Left ventricle myocardium inferior (tissue), 1 donor: Measurements from ENCODE around the gene XXYLT1. TPM values are rescaled to one million over a fixed set of nuclear protein-coding genes. Genes with fewer than 3 reads are reported as not detected.

ENCODE experiments used
- DNase-seq: peaks from one replicate; pipeline ENCODE4 v3.0.0-alpha.2; 2020
- H3K27ac ChIP-seq: fragments of 200-600 bp; replicated peaks from 2 replicates; pipeline ENCODE4 v1.8.0; 2021
- H3K27me3 ChIP-seq: fragments of 200-600 bp; 2 replicates; pipeline ENCODE4 v1.8.0; 2021; ENCODE audit warnings: low read depth
- H3K36me3 ChIP-seq: fragments of 200-600 bp; 2 replicates; pipeline ENCODE4 v1.8.0; 2021
- H3K4me1 ChIP-seq: fragments of 200-600 bp; 2 replicates; pipeline ENCODE4 v1.8.0; 2021
- H3K4me3 ChIP-seq: fragments of 200-600 bp; 2 replicates; pipeline ENCODE4 v1.8.0; 2021; ENCODE audit warnings: mild to moderate bottlenecking, moderate library complexity
- H3K9me3 ChIP-seq: fragments of 200-600 bp; replicated peaks from 2 replicates; pipeline ENCODE4 v1.8.0; 2021
- intact Hi-C: fragments of 100-400 bp; cut with micrococcal nuclease; formaldehyde crosslinking; loops from one replicate; pipeline ENCODE4 v1.11.0; 2022
- total RNA-seq: library from RNA; stranded (reverse); fragmentation: NEBNext Ultra II Directional; extraction: Animal tissue kit (Norgen Biotek cat#: 25700); gene quantifications from one replicate; pipeline ENCODE4 v1.2.1, GENCODE V29; 2021
- TF ChIP-seq, protein P1 (sequence below): fragments of 200-600 bp; IDR thresholded peaks from 2 replicates; pipeline ENCODE4 v1.8.0; 2021; ENCODE audit warnings: antibody characterized with exemption, mild to moderate bottlenecking, borderline replicate concordance
- donor health status: DM: no; HTN: yes; CAD: no; lungs with severe emphysema.

The XXYLT1 gene
- total RNA-seq, 1 donor from 2014 or later = 2.3 TPM

- Histone ChIP-seq H3K4me1 (peaks cover 41% of the 10 kb centered on the region), H3K27me3 (no peaks in the 10 kb centered on the region), H3K9me3 (no peaks in the 10 kb centered on the region), H3K36me3 (no peaks in the 10 kb centered on the region), H3K4me3 (peak overlapping the region; percentile 1), H3K27ac (peak overlapping the region; percentile 63)
- intact Hi-C loops = no loop called here
- TF ChIP-seq, protein P1, sequence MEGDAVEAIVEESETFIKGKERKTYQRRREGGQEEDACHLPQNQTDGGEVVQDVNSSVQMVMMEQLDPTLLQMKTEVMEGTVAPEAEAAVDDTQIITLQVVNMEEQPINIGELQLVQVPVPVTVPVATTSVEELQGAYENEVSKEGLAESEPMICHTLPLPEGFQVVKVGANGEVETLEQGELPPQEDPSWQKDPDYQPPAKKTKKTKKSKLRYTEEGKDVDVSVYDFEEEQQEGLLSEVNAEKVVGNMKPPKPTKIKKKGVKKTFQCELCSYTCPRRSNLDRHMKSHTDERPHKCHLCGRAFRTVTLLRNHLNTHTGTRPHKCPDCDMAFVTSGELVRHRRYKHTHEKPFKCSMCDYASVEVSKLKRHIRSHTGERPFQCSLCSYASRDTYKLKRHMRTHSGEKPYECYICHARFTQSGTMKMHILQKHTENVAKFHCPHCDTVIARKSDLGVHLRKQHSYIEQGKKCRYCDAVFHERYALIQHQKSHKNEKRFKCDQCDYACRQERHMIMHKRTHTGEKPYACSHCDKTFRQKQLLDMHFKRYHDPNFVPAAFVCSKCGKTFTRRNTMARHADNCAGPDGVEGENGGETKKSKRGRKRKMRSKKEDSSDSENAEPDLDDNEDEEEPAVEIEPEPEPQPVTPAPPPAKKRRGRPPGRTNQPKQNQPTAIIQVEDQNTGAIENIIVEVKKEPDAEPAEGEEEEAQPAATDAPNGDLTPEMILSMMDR = no peak
- no peak for DNase-seq
Observed at GRCh38 chr3:195171093-195171873, 99.7 kb downstream of the XXYLT1 start.

DNA sequence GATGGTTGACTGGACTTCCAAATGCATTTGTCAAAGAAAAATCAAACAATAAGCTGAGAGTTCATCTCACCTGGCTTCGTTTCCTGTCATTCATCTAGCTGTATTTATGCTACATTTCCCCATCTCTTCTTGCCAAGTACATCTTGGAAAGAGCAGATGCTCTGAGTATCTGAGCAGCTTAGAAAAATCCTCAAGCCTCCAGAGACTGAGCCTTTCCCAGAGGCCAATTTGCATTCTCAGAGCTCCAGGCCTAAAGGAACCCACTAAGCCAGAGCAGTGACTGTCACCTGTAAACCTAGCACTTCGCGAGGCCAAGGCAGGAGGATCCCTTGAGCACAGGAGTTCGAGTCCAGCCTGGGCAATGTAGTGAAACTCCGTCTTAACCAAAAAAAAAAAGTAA lies 100.5 kb downstream of the XXYLT1 start:
- H3K9me3 ChIP-seq = no peaks in the 10 kb centered on the region
- H3K27ac ChIP-seq = peak overlapping the region; percentile 63
- intact Hi-C loops = no loop called here
- H3K36me3 ChIP-seq = no peaks in the 10 kb centered on the region
- no peak overlapping the region for H3K4me3 ChIP-seq
- peaks cover 41% of the 10 kb centered on the region for H3K4me1 ChIP-seq
- no peak for DNase-seq
- no peaks in the 10 kb centered on the region for H3K27me3 ChIP-seq
- TF ChIP-seq, protein P1 = no peak

DNA sequence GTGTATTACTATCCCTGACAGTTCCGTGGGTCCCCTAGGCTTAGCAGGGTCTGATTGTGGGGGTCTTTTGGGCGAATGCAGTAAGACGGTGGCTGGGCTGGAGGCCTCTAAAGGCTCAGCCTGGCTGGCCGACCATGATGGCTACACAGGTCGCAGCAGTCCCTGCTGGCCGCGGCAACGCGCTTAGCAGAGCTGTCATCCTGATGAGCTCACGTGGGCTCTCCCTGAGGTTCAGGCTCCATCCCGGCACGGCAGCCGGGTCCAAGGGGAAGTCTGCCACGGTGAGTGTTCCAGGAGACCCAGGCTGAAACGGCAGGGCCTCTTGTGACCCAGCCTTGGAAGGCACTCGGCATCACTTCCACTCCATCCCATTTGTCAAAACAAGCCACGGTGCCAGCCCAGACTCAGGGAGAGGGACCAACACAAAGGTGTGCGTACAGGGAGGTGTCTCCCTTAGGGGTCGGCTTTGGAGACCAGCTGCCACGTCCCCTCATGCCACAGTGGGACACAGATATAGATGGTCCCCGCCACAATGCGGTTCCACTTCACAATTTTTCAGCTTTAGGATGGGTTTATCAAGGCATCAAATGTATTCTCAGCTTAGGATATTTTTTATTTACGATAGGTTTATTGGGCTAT lies 101.8 kb downstream of the XXYLT1 start:
- intact Hi-C loops = no loop called here
- no peak overlapping the region for H3K4me3 ChIP-seq
- no peaks in the 10 kb centered on the region for H3K9me3 ChIP-seq
- TF ChIP-seq, protein P1 = no peak
- peaks cover 39% of the 10 kb centered on the region for H3K4me1 ChIP-seq
- no peak for DNase-seq
- H3K36me3 ChIP-seq = no peaks in the 10 kb centered on the region
- no peaks in the 10 kb centered on the region for H3K27me3 ChIP-seq
- H3K27ac ChIP-seq = no peak overlapping the region

GRCh38 chr3:195168009-195168762 lies 102.8 kb downstream of the XXYLT1 start:
- DNase-seq = no peak
- TF ChIP-seq, protein P1 = no peak
- H3K4me3 ChIP-seq = no peak overlapping the region
- H3K27me3 ChIP-seq = no peaks in the 10 kb centered on the region
- no peaks in the 10 kb centered on the region for H3K9me3 ChIP-seq
- H3K36me3 ChIP-seq = no peaks in the 10 kb centered on the region
- H3K27ac ChIP-seq = no peak overlapping the region
- peaks cover 29% of the 10 kb centered on the region for H3K4me1 ChIP-seq
- intact Hi-C loops = no loop called here

DNA sequence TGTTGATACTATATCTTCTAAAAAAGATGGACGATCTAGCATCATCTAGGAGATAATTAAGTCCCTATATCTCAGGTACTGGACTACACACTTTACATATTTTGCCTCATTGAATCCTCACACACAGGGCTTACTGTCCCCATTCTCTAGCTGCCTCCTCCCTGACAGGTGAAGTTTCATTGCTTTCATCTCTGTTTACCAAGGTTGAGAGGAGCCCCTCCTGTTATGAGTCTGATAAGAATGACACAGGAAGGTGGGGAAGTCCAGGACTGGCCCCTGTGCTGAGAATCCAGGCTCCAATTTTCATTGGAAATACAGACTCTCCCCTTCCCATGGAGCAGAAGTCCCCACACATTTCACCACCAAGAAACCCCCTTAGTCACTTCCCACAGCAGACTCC lies 105.2 kb downstream of the XXYLT1 start:
- TF ChIP-seq, protein P1 = no peak
- DNase-seq = no peak
- intact Hi-C loops = no loop called here
- no peak overlapping the region for H3K4me3 ChIP-seq
- H3K27ac ChIP-seq = no peak overlapping the region
- no peaks in the 10 kb centered on the region for H3K9me3 ChIP-seq
- no peaks in the 10 kb centered on the region for H3K27me3 ChIP-seq
- H3K4me1 ChIP-seq = peaks cover 22% of the 10 kb centered on the region
- no peaks in the 10 kb centered on the region for H3K36me3 ChIP-seq
